ENCODE results near the gene IRX6. TPM values are rescaled to one million over a fixed set of nuclear protein-coding genes. Genes with fewer than 3 reads are reported as not detected.

IRX6 gene
- total RNA-seq, 4 donors from 2014 or later, result 0.11 to 1.6 (median 0.17) TPM; not detected in 1

DNA sequence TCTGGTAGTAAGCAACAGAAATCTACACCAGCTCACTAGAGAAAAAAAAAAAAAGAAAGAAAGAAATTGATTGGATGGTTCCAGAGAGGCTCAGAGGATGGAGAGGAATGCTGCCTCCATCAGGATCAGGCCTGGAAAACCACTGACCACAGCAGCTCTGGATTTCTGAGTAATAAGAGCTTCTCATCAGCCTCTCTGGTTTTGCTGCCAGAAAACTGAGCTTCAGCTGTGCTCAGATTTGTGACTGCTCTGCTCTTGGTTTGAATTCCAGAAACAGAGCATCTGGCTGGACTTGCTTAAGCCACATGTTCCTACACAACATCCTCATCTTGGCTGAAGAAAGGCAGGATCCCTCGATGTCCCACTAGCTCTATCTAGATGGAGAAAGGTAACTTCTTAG, 25.9 kb downstream of the IRX6 start:
- peaks cover 0 to 13% (median 0%) of the 10 kb centered on the region in 4 donors for H3K9me3 ChIP-seq
- DNase-seq (ENCODE audit: extremely low spot score), result no peak
- WGBS, result 65% methylated on average over 1 of the region's 1 CpG
- H3K4me3 ChIP-seq, result no peak overlapping the region
- H3K27me3 ChIP-seq, result peaks cover 0 to 20% (median 0%) of the 10 kb centered on the region in 4 donors
- no peaks in the 10 kb centered on the region for H3K4me1 ChIP-seq
- intact Hi-C loops (cut with DNase I), result no loop called here
- TF ChIP-seq POLR2A (IDR thresholded peaks at IDR 0.05; ENCODE audit: low read depth), result no peak
- TF ChIP-seq, protein P1, sequence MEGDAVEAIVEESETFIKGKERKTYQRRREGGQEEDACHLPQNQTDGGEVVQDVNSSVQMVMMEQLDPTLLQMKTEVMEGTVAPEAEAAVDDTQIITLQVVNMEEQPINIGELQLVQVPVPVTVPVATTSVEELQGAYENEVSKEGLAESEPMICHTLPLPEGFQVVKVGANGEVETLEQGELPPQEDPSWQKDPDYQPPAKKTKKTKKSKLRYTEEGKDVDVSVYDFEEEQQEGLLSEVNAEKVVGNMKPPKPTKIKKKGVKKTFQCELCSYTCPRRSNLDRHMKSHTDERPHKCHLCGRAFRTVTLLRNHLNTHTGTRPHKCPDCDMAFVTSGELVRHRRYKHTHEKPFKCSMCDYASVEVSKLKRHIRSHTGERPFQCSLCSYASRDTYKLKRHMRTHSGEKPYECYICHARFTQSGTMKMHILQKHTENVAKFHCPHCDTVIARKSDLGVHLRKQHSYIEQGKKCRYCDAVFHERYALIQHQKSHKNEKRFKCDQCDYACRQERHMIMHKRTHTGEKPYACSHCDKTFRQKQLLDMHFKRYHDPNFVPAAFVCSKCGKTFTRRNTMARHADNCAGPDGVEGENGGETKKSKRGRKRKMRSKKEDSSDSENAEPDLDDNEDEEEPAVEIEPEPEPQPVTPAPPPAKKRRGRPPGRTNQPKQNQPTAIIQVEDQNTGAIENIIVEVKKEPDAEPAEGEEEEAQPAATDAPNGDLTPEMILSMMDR (IDR thresholded peaks at IDR 0.05), result no peak
- TF ChIP-seq POLR2AphosphoS5 (IDR thresholded peaks at IDR 0.05), result no peak
- no peak for TF ChIP-seq EP300 (IDR thresholded peaks at IDR 0.05)
- no peaks in the 10 kb centered on the region for H3K36me3 ChIP-seq
- H3K27ac ChIP-seq (replicated peaks in 1 of 4), result no peak overlapping the region

DNA sequence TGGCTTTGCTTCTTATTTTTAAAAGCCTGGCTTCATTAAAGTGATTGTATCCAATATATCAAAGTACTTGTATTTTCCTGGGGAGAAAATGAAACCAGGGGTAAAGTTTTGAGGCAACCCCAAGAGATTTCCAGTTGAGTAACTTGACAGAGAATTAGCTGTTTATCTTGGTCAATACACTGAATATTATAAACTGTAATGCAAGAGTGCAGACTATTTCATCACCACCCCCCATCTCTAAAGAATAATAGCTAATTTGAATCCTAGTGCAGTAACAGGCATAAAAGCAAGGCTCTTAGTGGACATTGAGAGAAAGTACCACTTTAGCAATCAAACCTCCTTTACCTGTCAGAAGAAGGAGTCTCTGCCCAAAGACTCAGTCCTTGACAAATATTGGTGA, 27.0 kb downstream of the IRX6 start:
- peaks cover 0 to 13% (median 0%) of the 10 kb centered on the region in 4 donors for H3K9me3 ChIP-seq
- H3K36me3 ChIP-seq, result no peaks in the 10 kb centered on the region
- H3K4me1 ChIP-seq, result no peaks in the 10 kb centered on the region
- H3K27ac ChIP-seq (replicated peaks in 1 of 4), result no peak overlapping the region
- peak; percentile 14 for DNase-seq (ENCODE audit: extremely low spot score)
- H3K27me3 ChIP-seq, result peaks cover 0 to 30% (median 0%) of the 10 kb centered on the region in 4 donors
- intact Hi-C loops (cut with DNase I), result no loop called here
- no peak overlapping the region for H3K4me3 ChIP-seq
- TF ChIP-seq EP300 (IDR thresholded peaks at IDR 0.05) (no peak), POLR2AphosphoS5 (IDR thresholded peaks at IDR 0.05) (no peak), POLR2A (IDR thresholded peaks at IDR 0.05; ENCODE audit: low read depth) (no peak)
- TF ChIP-seq, protein P1 (IDR thresholded peaks at IDR 0.05), result no peak

DNA sequence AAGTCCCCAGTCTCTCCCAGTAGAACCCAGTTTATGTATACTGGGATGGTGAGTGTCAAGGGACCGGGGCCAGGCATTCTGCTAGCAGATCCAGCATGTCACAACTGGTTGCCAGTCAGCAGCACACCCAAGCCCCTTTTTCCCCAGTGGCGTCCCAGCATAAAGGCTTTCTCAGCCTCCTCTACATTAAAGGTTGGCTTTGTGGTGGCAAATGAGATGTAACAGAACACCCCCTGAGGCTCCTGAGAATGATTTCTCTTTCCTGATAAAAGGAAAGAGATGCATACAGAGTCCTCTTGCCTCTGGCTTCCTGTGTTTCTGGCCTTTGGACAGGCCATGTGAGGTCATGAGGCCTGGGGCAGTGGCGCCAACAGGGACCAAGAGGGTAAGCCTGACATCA, 27.9 kb downstream of the IRX6 start:
- intact Hi-C loops (cut with DNase I), result no loop called here
- H3K27ac ChIP-seq (replicated peaks in 1 of 4), result no peak overlapping the region
- H3K9me3 ChIP-seq, result peaks cover 0 to 13% (median 0%) of the 10 kb centered on the region in 4 donors
- no peak for TF ChIP-seq EP300 (IDR thresholded peaks at IDR 0.05)
- TF ChIP-seq, protein P1 (IDR thresholded peaks at IDR 0.05), result no peak
- TF ChIP-seq POLR2A (IDR thresholded peaks at IDR 0.05; ENCODE audit: low read depth), result no peak
- no peak for TF ChIP-seq POLR2AphosphoS5 (IDR thresholded peaks at IDR 0.05)
- peak; percentile 83 for DNase-seq (ENCODE audit: extremely low spot score)
- WGBS, result 93% methylated on average over 3 of the region's 3 CpGs
- no peaks in the 10 kb centered on the region for H3K36me3 ChIP-seq
- peaks cover 0 to 30% (median 0%) of the 10 kb centered on the region in 4 donors for H3K27me3 ChIP-seq
- H3K4me1 ChIP-seq, result no peaks in the 10 kb centered on the region
- no peak overlapping the region for H3K4me3 ChIP-seq

DNA sequence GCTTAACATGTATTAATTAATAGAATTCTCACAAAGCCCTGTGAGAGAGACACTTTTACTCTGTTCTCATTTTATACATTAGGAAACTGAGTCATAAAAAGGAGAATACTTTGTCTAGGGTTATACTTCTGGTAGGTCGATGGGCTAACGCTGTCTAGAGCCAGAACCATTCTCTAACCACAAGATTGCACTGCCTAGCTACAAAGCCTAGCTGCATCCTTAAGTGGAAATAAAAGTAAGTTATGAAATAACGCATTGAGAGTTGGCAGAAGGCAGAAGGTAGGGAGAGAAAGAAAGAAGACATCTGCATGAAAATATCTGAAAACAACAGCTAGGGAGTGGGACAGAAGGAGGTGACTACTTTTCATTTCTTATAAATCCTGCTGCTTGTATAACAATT, 33.2 kb downstream of the IRX6 start:
- no peak for TF ChIP-seq POLR2A (IDR thresholded peaks at IDR 0.05; ENCODE audit: low read depth)
- TF ChIP-seq, protein P1 (IDR thresholded peaks at IDR 0.05), result no peak
- no peak for TF ChIP-seq POLR2AphosphoS5 (IDR thresholded peaks at IDR 0.05)
- TF ChIP-seq EP300 (IDR thresholded peaks at IDR 0.05), result no peak
- intact Hi-C loops (cut with DNase I), result no loop called here

DNA sequence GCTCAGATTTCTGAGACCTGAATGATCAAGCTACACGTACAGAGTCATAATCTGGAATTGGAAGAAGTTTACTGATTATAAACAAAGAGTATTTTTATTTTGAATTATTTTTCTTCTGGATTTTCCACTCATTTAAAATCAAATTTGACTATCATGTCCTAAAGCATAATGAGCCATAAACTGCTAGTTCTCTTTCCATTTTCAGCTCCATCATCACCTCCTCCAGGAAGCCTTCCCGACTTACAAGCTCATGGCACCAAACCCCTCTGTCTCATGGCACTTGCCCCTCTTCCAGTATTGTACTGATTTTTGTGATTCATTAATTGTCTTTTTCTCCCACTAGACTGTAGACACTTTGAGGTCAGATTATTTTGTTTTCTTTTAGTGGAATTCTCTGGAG, 35.9 kb downstream of the IRX6 start:
- TF ChIP-seq, protein P1 (IDR thresholded peaks at IDR 0.05), result no peak
- no peak for TF ChIP-seq POLR2AphosphoS5 (IDR thresholded peaks at IDR 0.05)
- TF ChIP-seq EP300 (IDR thresholded peaks at IDR 0.05), result no peak
- TF ChIP-seq POLR2A (IDR thresholded peaks at IDR 0.05; ENCODE audit: low read depth), result no peak
- WGBS, result 70% methylated on average over 2 of the region's 2 CpGs
- intact Hi-C loops (cut with DNase I), result no loop called here
- DNase-seq (ENCODE audit: extremely low spot score), result no peak
- Histone ChIP-seq H3K27me3 (peaks cover 0 to 22% (median 0%) of the 10 kb centered on the region in 4 donors), H3K4me1 (peaks cover 0 to 4% (median 0%) of the 10 kb centered on the region in 4 donors), H3K4me3 (no peak overlapping the region), H3K36me3 (no peaks in the 10 kb centered on the region), H3K9me3 (no peaks in the 10 kb centered on the region), H3K27ac (replicated peaks in 1 of 4) (no peak overlapping the region)

More for the DNA sequence above, 33.2 kb downstream of the IRX6 start:
- Histone ChIP-seq H3K4me1 (no peaks in the 10 kb centered on the region), H3K27me3 (peaks cover 0 to 26% (median 0%) of the 10 kb centered on the region in 4 donors), H3K36me3 (no peaks in the 10 kb centered on the region), H3K27ac (replicated peaks in 1 of 4) (no peak overlapping the region), H3K9me3 (peaks cover 0 to 5% (median 0%) of the 10 kb centered on the region in 4 donors), H3K4me3 (no peak overlapping the region)
- no peak for DNase-seq (ENCODE audit: extremely low spot score)
- 68% methylated on average over 3 of the region's 3 CpGs for WGBS

All from esophagus muscularis mucosa (tissue), 4 donors.